ENCODE measurements around the gene LNPK.
A peak's percentile ranks its signal among the peaks of the same experiment; 100 is the strongest.

Gene LNPK

GRCh38 chr2:176002688-176003210, 682 bp upstream of the LNPK start:
- H3K27ac ChIP-seq (ENCODE audit: low read depth, low read length), result no peak overlapping the region
- H3K9me3 ChIP-seq (ENCODE audit: insufficient read depth, low read length), result no peaks in the 10 kb centered on the region
- peak overlapping the region; percentile 84 for H3K4me2 ChIP-seq (ENCODE audit: low read depth, low read length, poor library complexity, severe bottlenecking)
- H3F3A ChIP-seq (ENCODE audit: insufficient read depth), result no peaks in the 10 kb centered on the region
- H2AFZ ChIP-seq (ENCODE audit: low read depth, low read length, severe bottlenecking), result peak overlapping the region; percentile 78
- H3K79me2 ChIP-seq (ENCODE audit: insufficient read depth, low read length), result peaks cover 32% of the 10 kb centered on the region
- no peak for TF ChIP-seq CTCF (IDR thresholded peaks at IDR 0.05; ENCODE audit: insufficient read depth, low read length, poor library complexity, severe bottlenecking)
- no peak for TF ChIP-seq EZH2phosphoT487 (conservative IDR thresholded peaks at IDR 0.05; ENCODE audit: low read length)
- H3K36me3 ChIP-seq (ENCODE audit: low read length), result no peaks in the 10 kb centered on the region
- no peaks in the 10 kb centered on the region for H3K27me3 ChIP-seq (ENCODE audit: low read length)
- H3K4me3 ChIP-seq (ENCODE audit: insufficient read depth, low read length, poor library complexity, severe bottlenecking), result peak overlapping the region; percentile 60
- peak overlapping the region; percentile 83 for H3K9ac ChIP-seq (ENCODE audit: low read length)
- H3K9me2 ChIP-seq (replicated peaks; ENCODE audit: insufficient read depth, low read length), result no peaks in the 10 kb centered on the region
- no peaks in the 10 kb centered on the region for H4K20me1 ChIP-seq (ENCODE audit: low read depth, low read length)

GRCh38 chr2:176001281-176001915, 669 bp downstream of the LNPK start:
- Histone ChIP-seq H3K4me3 (ENCODE audit: insufficient read depth, low read length, poor library complexity, severe bottlenecking) (peak overlapping the region; percentile 60), H3K27ac (ENCODE audit: low read depth, low read length) (no peak overlapping the region), H3K79me2 (ENCODE audit: insufficient read depth, low read length) (peaks cover 40% of the 10 kb centered on the region), H3F3A (ENCODE audit: insufficient read depth) (no peaks in the 10 kb centered on the region), H3K4me2 (ENCODE audit: low read depth, low read length, poor library complexity, severe bottlenecking) (peak overlapping the region; percentile 84), H2AFZ (ENCODE audit: low read depth, low read length, severe bottlenecking) (peak overlapping the region; percentile 84), H3K36me3 (ENCODE audit: low read length) (no peaks in the 10 kb centered on the region), H3K9me3 (ENCODE audit: insufficient read depth, low read length) (no peaks in the 10 kb centered on the region), H3K9ac (ENCODE audit: low read length) (peak overlapping the region; percentile 83), H4K20me1 (ENCODE audit: low read depth, low read length) (no peaks in the 10 kb centered on the region), H3K9me2 (replicated peaks; ENCODE audit: insufficient read depth, low read length) (no peaks in the 10 kb centered on the region), H3K27me3 (ENCODE audit: low read length) (no peaks in the 10 kb centered on the region)
- TF ChIP-seq CTCF (IDR thresholded peaks at IDR 0.05; ENCODE audit: insufficient read depth, low read length, poor library complexity, severe bottlenecking) (no peak), EZH2phosphoT487 (conservative IDR thresholded peaks at IDR 0.05; ENCODE audit: low read length) (no peak)

GRCh38 chr2:175999283-175999819, 2.7 kb downstream of the LNPK start:
- Histone ChIP-seq H3K27ac (ENCODE audit: low read depth, low read length) (no peak overlapping the region), H3K36me3 (ENCODE audit: low read length) (no peaks in the 10 kb centered on the region), H2AFZ (ENCODE audit: low read depth, low read length, severe bottlenecking) (no peak overlapping the region), H3F3A (ENCODE audit: insufficient read depth) (no peaks in the 10 kb centered on the region), H3K9ac (ENCODE audit: low read length) (no peak overlapping the region), H3K4me2 (ENCODE audit: low read depth, low read length, poor library complexity, severe bottlenecking) (no peak overlapping the region), H3K79me2 (ENCODE audit: insufficient read depth, low read length) (peaks cover 40% of the 10 kb centered on the region), H3K4me3 (ENCODE audit: insufficient read depth, low read length, poor library complexity, severe bottlenecking) (no peak overlapping the region), H3K9me2 (replicated peaks; ENCODE audit: insufficient read depth, low read length) (no peaks in the 10 kb centered on the region), H4K20me1 (ENCODE audit: low read depth, low read length) (no peaks in the 10 kb centered on the region), H3K27me3 (ENCODE audit: low read length) (no peaks in the 10 kb centered on the region), H3K9me3 (ENCODE audit: insufficient read depth, low read length) (no peaks in the 10 kb centered on the region)
- no peak for TF ChIP-seq CTCF (IDR thresholded peaks at IDR 0.05; ENCODE audit: insufficient read depth, low read length, poor library complexity, severe bottlenecking)
- no peak for TF ChIP-seq EZH2phosphoT487 (conservative IDR thresholded peaks at IDR 0.05; ENCODE audit: low read length)
